Activated CD4-positive, CD25-positive, alpha-beta regulatory T cell treated with anti-CD3 and anti-CD28 coated beads, Interleukin-2, amount 50 U/mL, for 72 hours (primary cell): ENCODE results near the gene CREBL2.

Experiments
- DNase-seq: peaks from one replicate; pipeline ENCODE4 v3.0.0; 2021

The CREBL2 gene

GRCh38 chr12:12683136-12683697 is 71.5 kb downstream of the CREBL2 start:
- DNase-seq = no peak

GRCh38 chr12:12683725-12684124 is 72.0 kb downstream of the CREBL2 start:
- DNase-seq = no peak

- DNase-seq = no peak
These were observed 72.9 kb downstream of the CREBL2 start for GRCh38 chr12:12684375-12685106.

- DNase-seq = no peak
These were observed 73.6 kb downstream of the CREBL2 start for GRCh38 chr12:12685305-12685704.

- DNase-seq = no peak
These were observed 74.8 kb downstream of the CREBL2 start for GRCh38 chr12:12686472-12686871.

GRCh38 chr12:12686925-12687324 is 75.2 kb downstream of the CREBL2 start:
- DNase-seq = no peak

- DNase-seq = no peak
These were observed 78.1 kb downstream of the CREBL2 start for GRCh38 chr12:12689647-12690300.

- DNase-seq = no peak
These were observed 79.9 kb downstream of the CREBL2 start for GRCh38 chr12:12691549-12691948.

- DNase-seq = no peak
These were observed 81.5 kb downstream of the CREBL2 start for GRCh38 chr12:12693111-12693671.
